ENCODE measurements around the gene TBCCD1. TPM values are rescaled to one million over a fixed set of nuclear protein-coding genes. Genes with fewer than 3 reads are reported as not detected.
A peak's percentile ranks its signal among the peaks of the same experiment; 100 is the strongest.

Gene TBCCD1
- total and polyA plus RNA-seq, 2 donors (not counting 1 experiment from before 2014, with no cell fraction given): 13.7 to 16.8 TPM

DNA sequence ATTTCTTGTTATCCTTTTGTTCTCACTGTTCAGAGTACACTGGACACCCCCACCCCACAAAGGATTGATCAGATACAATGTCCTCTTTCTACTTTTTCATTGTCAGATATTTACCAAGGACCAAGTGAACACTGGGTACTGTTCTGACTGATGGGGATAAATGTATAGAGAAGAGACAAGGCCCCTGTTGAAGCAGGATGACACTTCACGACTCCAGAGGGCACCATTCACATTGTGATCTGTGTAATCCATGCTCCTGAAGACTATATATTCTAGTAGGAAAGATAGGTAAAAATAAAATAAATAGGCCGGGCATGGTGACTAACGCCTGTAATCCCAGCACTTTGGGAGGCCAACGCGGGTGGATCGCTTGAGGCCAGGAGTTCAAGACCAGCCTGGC lies 15.8 kb downstream of the TBCCD1 start:
- Histone ChIP-seq H3K4me3 (replicated peaks in 1 of 4; ENCODE audit: control extremely low read depth in 1 of 4, insufficient read depth in 1 of 4, low read depth in 3 of 4, low read length in 4 of 4) (no peak overlapping the region), H3K4me1 (ENCODE audit: control insufficient read depth, extremely low read depth, insufficient read depth, low read length) (no peaks in the 10 kb centered on the region), H3K4me2 (ENCODE audit: extremely low read depth, insufficient read depth, low read length) (no peak overlapping the region), H2AFZ (ENCODE audit: low read length) (no peak overlapping the region), H3K27ac (ENCODE audit: insufficient read depth, low read length) (no peak overlapping the region), H3K36me3 (ENCODE audit: control insufficient read depth, insufficient read depth, low read length) (peaks cover 2% of the 10 kb centered on the region), H3K79me2 (ENCODE audit: control insufficient read depth, insufficient read depth, low read length) (no peaks in the 10 kb centered on the region), H3K9ac (ENCODE audit: insufficient read depth, low read length) (no peak overlapping the region), H4K20me1 (ENCODE audit: control insufficient read depth, extremely low read depth, insufficient read depth, low read length) (no peaks in the 10 kb centered on the region), H3K9me3 (ENCODE audit: control insufficient read depth, insufficient read depth, low read depth, low read length) (no peaks in the 10 kb centered on the region), H3K27me3 (ENCODE audit: control insufficient read depth, insufficient read depth, low read length) (no peaks in the 10 kb centered on the region)
- no peak for DNase-seq (ENCODE audit: low read depth in 2 of 2)
- no peak for TF ChIP-seq EZH2 (IDR thresholded peaks at IDR 0.05; ENCODE audit: low read length, missing control alignments)
- TF ChIP-seq, protein P1, sequence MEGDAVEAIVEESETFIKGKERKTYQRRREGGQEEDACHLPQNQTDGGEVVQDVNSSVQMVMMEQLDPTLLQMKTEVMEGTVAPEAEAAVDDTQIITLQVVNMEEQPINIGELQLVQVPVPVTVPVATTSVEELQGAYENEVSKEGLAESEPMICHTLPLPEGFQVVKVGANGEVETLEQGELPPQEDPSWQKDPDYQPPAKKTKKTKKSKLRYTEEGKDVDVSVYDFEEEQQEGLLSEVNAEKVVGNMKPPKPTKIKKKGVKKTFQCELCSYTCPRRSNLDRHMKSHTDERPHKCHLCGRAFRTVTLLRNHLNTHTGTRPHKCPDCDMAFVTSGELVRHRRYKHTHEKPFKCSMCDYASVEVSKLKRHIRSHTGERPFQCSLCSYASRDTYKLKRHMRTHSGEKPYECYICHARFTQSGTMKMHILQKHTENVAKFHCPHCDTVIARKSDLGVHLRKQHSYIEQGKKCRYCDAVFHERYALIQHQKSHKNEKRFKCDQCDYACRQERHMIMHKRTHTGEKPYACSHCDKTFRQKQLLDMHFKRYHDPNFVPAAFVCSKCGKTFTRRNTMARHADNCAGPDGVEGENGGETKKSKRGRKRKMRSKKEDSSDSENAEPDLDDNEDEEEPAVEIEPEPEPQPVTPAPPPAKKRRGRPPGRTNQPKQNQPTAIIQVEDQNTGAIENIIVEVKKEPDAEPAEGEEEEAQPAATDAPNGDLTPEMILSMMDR (conservative IDR thresholded peaks at IDR 0.05 in 1 of 2, IDR thresholded peaks at IDR 0.05 in 1 of 2; ENCODE audit: low read depth in 1 of 2, low read length in 2 of 2): no peak

DNA sequence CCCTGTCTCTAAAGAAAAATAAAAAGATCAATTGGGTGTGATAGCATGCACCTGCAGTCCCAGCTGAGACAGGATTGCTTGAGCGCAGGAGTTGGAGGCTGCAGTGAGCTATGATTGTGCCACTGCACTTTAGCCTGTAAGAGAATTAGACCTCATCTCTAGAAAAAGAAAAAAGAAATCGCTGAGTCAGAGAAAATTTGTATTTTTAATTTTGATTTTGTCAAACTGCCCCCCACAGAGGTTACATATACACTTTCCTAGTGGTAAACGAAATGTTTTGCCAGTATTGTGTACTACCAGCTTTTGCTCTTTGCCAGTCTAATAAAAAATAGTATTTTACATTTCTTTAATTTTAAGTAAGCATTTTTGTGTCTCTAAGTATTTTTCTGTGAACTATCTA lies 17.6 kb downstream of the TBCCD1 start:
- Histone ChIP-seq H4K20me1 (ENCODE audit: control insufficient read depth, extremely low read depth, insufficient read depth, low read length) (no peaks in the 10 kb centered on the region), H3K4me1 (ENCODE audit: control insufficient read depth, extremely low read depth, insufficient read depth, low read length) (no peaks in the 10 kb centered on the region), H3K9me3 (ENCODE audit: control insufficient read depth, insufficient read depth, low read depth, low read length) (no peaks in the 10 kb centered on the region), H3K9ac (ENCODE audit: insufficient read depth, low read length) (no peak overlapping the region), H3K36me3 (ENCODE audit: control insufficient read depth, insufficient read depth, low read length) (no peaks in the 10 kb centered on the region), H3K27me3 (ENCODE audit: control insufficient read depth, insufficient read depth, low read length) (no peaks in the 10 kb centered on the region), H2AFZ (ENCODE audit: low read length) (no peak overlapping the region), H3K4me2 (ENCODE audit: extremely low read depth, insufficient read depth, low read length) (no peak overlapping the region), H3K4me3 (replicated peaks in 1 of 4; ENCODE audit: control extremely low read depth in 1 of 4, insufficient read depth in 1 of 4, low read depth in 3 of 4, low read length in 4 of 4) (no peak overlapping the region), H3K27ac (ENCODE audit: insufficient read depth, low read length) (no peak overlapping the region), H3K79me2 (ENCODE audit: control insufficient read depth, insufficient read depth, low read length) (no peaks in the 10 kb centered on the region)
- TF ChIP-seq EZH2 (IDR thresholded peaks at IDR 0.05; ENCODE audit: low read length, missing control alignments): no peak
- TF ChIP-seq, protein P1 (conservative IDR thresholded peaks at IDR 0.05 in 1 of 2, IDR thresholded peaks at IDR 0.05 in 1 of 2; ENCODE audit: low read depth in 1 of 2, low read length in 2 of 2): no peak
- DNase-seq (ENCODE audit: low read depth in 2 of 2): no peak

DNA sequence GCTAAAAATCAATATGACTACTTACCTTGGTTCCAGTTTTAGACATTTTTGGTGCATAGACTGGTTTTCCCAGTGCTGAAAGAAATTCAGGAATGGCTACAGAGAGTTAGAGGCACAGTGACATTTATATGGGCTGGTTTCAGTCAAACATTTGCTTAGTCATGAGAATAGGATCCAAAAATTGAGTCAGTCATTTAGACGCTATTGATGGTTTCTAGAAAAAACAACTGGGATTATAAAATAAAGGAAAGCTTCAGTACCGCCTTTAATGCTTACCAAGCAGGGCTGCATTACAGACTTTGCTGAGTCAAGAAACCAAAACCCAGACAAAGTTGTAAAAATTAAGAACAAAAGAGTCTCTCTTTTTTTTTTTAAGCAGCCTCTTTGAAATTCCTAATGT lies 22.9 kb downstream of the TBCCD1 start, which contains the start of gene CRYGS:
CRYGS (minus strand) TSS at position 100 of the 400 bp plus-strand sequence; CDS start at position 46, 54 bp downstream.
- TF ChIP-seq, protein P1 (conservative IDR thresholded peaks at IDR 0.05 in 1 of 2, IDR thresholded peaks at IDR 0.05 in 1 of 2; ENCODE audit: low read depth in 1 of 2, low read length in 2 of 2): no peak
- no peak for TF ChIP-seq EZH2 (IDR thresholded peaks at IDR 0.05; ENCODE audit: low read length, missing control alignments)
- Histone ChIP-seq H2AFZ (ENCODE audit: low read length) (no peak within 1 kb of the TSS), H3K27me3 (ENCODE audit: control insufficient read depth, insufficient read depth, low read length) (no peaks in the 10 kb centered on the region), H3K9ac (ENCODE audit: insufficient read depth, low read length) (no peak within 1 kb of the TSS), H3K4me1 (ENCODE audit: control insufficient read depth, extremely low read depth, insufficient read depth, low read length) (peaks cover 2% of the 10 kb centered on the region), H3K36me3 (ENCODE audit: control insufficient read depth, insufficient read depth, low read length) (no peaks in the 10 kb centered on the region), H3K9me3 (ENCODE audit: control insufficient read depth, insufficient read depth, low read depth, low read length) (no peaks in the 10 kb centered on the region), H3K4me2 (ENCODE audit: extremely low read depth, insufficient read depth, low read length) (no peak within 1 kb of the TSS), H3K4me3 (replicated peaks in 1 of 4; ENCODE audit: control extremely low read depth in 1 of 4, insufficient read depth in 1 of 4, low read depth in 3 of 4, low read length in 4 of 4) (no peak within 1 kb of the TSS), H3K79me2 (ENCODE audit: control insufficient read depth, insufficient read depth, low read length) (no peaks in the 10 kb centered on the region), H3K27ac (ENCODE audit: insufficient read depth, low read length) (no peak within 1 kb of the TSS), H4K20me1 (ENCODE audit: control insufficient read depth, extremely low read depth, insufficient read depth, low read length) (no peaks in the 10 kb centered on the region)
- peak in 1 of 2 donors; percentile 9 for DNase-seq (ENCODE audit: low read depth in 2 of 2)
